ENCODE measurements around the gene UBE2L3.
"Not testable (repeated sequence)": the region's sequence is repeated elsewhere in the genome, so short reads cannot be mapped to it uniquely, and the experiment has no call there.

Gene UBE2L3

GRCh38 chr22:21567456-21568346 is at the start of gene UBE2L3:
TSS of gene UBE2L3 (plus strand) at chr22:21567714. CDS start at chr22:21567745, 31 bp downstream.
- TF ChIP-seq GATA3 (IDR thresholded peaks at IDR 0.05; ENCODE audit: low read depth, low read length) (no peak), GATA2 (IDR thresholded peaks at IDR 0.05; ENCODE audit: low read depth, low read length) (no peak)

GRCh38 chr22:21551361-21551760 is 16.2 kb upstream of the UBE2L3 start, which contains the start of gene RIMBP3C:
TSS of gene RIMBP3C (minus strand) at chr22:21551461. CDS start at chr22:21550976, 485 bp downstream.
- TF ChIP-seq GATA3, GATA2 (IDR thresholded peaks at IDR 0.05; ENCODE audit: low read depth, low read length): not testable (repeated sequence)

- TF ChIP-seq GATA3 (IDR thresholded peaks at IDR 0.05; ENCODE audit: low read depth, low read length), result no peak
- TF ChIP-seq GATA2 (IDR thresholded peaks at IDR 0.05; ENCODE audit: low read depth, low read length), result no peak
These were observed 3.6 kb upstream of the UBE2L3 start for GRCh38 chr22:21563912-21564311.

GRCh38 chr22:21564411-21564810 is 3.1 kb upstream of the UBE2L3 start:
- TF ChIP-seq GATA2 (IDR thresholded peaks at IDR 0.05; ENCODE audit: low read depth, low read length), result no peak
- no peak for TF ChIP-seq GATA3 (IDR thresholded peaks at IDR 0.05; ENCODE audit: low read depth, low read length)

- TF ChIP-seq GATA2 (IDR thresholded peaks at IDR 0.05; ENCODE audit: low read depth, low read length) (no peak), GATA3 (IDR thresholded peaks at IDR 0.05; ENCODE audit: low read depth, low read length) (no peak)
These were observed 997 bp downstream of the UBE2L3 start for GRCh38 chr22:21568347-21569075.

GRCh38 chr22:21569459-21570170 is 2.1 kb downstream of the UBE2L3 start:
- TF ChIP-seq GATA3 (IDR thresholded peaks at IDR 0.05; ENCODE audit: low read depth, low read length) (no peak), GATA2 (IDR thresholded peaks at IDR 0.05; ENCODE audit: low read depth, low read length) (no peak)

- TF ChIP-seq GATA2 (IDR thresholded peaks at IDR 0.05; ENCODE audit: low read depth, low read length), result no peak
- TF ChIP-seq GATA3 (IDR thresholded peaks at IDR 0.05; ENCODE audit: low read depth, low read length), result no peak
These were observed 2.9 kb downstream of the UBE2L3 start for GRCh38 chr22:21570398-21570797.

- no peak for TF ChIP-seq GATA3 (IDR thresholded peaks at IDR 0.05; ENCODE audit: low read depth, low read length)
- no peak for TF ChIP-seq GATA2 (IDR thresholded peaks at IDR 0.05; ENCODE audit: low read depth, low read length)
These were observed 4.2 kb downstream of the UBE2L3 start for GRCh38 chr22:21571679-21572078.

GRCh38 chr22:21573293-21573734 is 5.8 kb downstream of the UBE2L3 start:
- TF ChIP-seq GATA3 (IDR thresholded peaks at IDR 0.05; ENCODE audit: low read depth, low read length) (no peak), GATA2 (IDR thresholded peaks at IDR 0.05; ENCODE audit: low read depth, low read length) (no peak)

GRCh38 chr22:21573750-21574494 is 6.4 kb downstream of the UBE2L3 start:
- TF ChIP-seq GATA3 (IDR thresholded peaks at IDR 0.05; ENCODE audit: low read depth, low read length) (no peak), GATA2 (IDR thresholded peaks at IDR 0.05; ENCODE audit: low read depth, low read length) (no peak)

- TF ChIP-seq GATA3 (IDR thresholded peaks at IDR 0.05; ENCODE audit: low read depth, low read length) (no peak), GATA2 (IDR thresholded peaks at IDR 0.05; ENCODE audit: low read depth, low read length) (no peak)
These were observed 11.9 kb downstream of the UBE2L3 start for GRCh38 chr22:21579474-21579851.

- TF ChIP-seq GATA3 (IDR thresholded peaks at IDR 0.05; ENCODE audit: low read depth, low read length) (no peak), GATA2 (IDR thresholded peaks at IDR 0.05; ENCODE audit: low read depth, low read length) (no peak)
These were observed 15.6 kb downstream of the UBE2L3 start for GRCh38 chr22:21582801-21583740.

Measured in SH-SY5Y (cell line).